Measurements from ENCODE around the gene SOCS2. TPM values are rescaled to one million over a fixed set of nuclear protein-coding genes. Genes with fewer than 3 reads are reported as not detected.

The SOCS2 gene
- total RNA-seq, 1 donor from 2014 or later = 19.5 TPM

GRCh38 chr12:93601591-93601990, 29.1 kb downstream of the SOCS2 start:
- no peaks in the 10 kb centered on the region for H3K9me3 Mint-ChIP-seq (ENCODE audit: unreplicated experiment)
- H3K4me3 Mint-ChIP-seq (ENCODE audit: unreplicated experiment) = no peak overlapping the region
- TF ChIP-seq CTCF (IDR thresholded peaks at IDR 0.05; ENCODE audit: unreplicated experiment) = no peak
- no peaks in the 10 kb centered on the region for H3K27me3 Mint-ChIP-seq (ENCODE audit: unreplicated experiment)
- no peaks in the 10 kb centered on the region for H3K36me3 Mint-ChIP-seq (ENCODE audit: low read depth, unreplicated experiment)
- H3K27ac Mint-ChIP-seq (ENCODE audit: unreplicated experiment) = no peak overlapping the region
- DNase-seq (ENCODE audit: low spot score) = no peak
- H3K4me1 Mint-ChIP-seq (ENCODE audit: unreplicated experiment) = no peaks in the 10 kb centered on the region

- Mint-ChIP-seq H3K4me1 (ENCODE audit: unreplicated experiment) (no peaks in the 10 kb centered on the region), H3K27ac (ENCODE audit: unreplicated experiment) (no peak overlapping the region), H3K27me3 (ENCODE audit: unreplicated experiment) (no peaks in the 10 kb centered on the region), H3K36me3 (ENCODE audit: low read depth, unreplicated experiment) (no peaks in the 10 kb centered on the region), H3K4me3 (ENCODE audit: unreplicated experiment) (no peak overlapping the region), H3K9me3 (ENCODE audit: unreplicated experiment) (no peaks in the 10 kb centered on the region)
- no peak for TF ChIP-seq CTCF (IDR thresholded peaks at IDR 0.05; ENCODE audit: unreplicated experiment)
- DNase-seq (ENCODE audit: low spot score) = no peak
Measured at GRCh38 chr12:93602897-93603668, 30.6 kb downstream of the SOCS2 start.

- H3K27me3 Mint-ChIP-seq (ENCODE audit: unreplicated experiment) = no peaks in the 10 kb centered on the region
- no peaks in the 10 kb centered on the region for H3K36me3 Mint-ChIP-seq (ENCODE audit: low read depth, unreplicated experiment)
- H3K4me3 Mint-ChIP-seq (ENCODE audit: unreplicated experiment) = no peak overlapping the region
- no peaks in the 10 kb centered on the region for H3K9me3 Mint-ChIP-seq (ENCODE audit: unreplicated experiment)
- no peak for DNase-seq (ENCODE audit: low spot score)
- no peak overlapping the region for H3K27ac Mint-ChIP-seq (ENCODE audit: unreplicated experiment)
- no peak for TF ChIP-seq CTCF (IDR thresholded peaks at IDR 0.05; ENCODE audit: unreplicated experiment)
- no peaks in the 10 kb centered on the region for H3K4me1 Mint-ChIP-seq (ENCODE audit: unreplicated experiment)
Measured at GRCh38 chr12:93603762-93604161, 31.3 kb downstream of the SOCS2 start.

DNA sequence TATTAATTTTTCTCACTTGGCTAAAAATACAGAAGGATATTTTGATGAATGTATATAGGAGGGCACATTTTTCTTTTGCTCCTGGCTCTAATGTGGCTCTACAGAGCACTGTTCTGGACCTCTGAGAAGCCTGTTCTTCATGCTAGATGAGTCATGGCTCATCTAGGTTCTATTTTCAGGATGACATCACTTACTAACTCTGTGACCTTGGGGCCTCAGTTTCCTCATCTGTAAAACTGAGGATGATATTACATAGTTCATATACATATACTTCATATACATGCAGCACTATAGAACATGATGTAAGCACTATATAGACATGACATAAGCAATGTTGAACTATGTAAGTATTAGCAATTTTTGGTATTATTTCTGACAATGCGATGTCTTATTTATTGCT, 35.8 kb downstream of the SOCS2 start:
- no peak overlapping the region for H3K4me3 Mint-ChIP-seq (ENCODE audit: unreplicated experiment)
- H3K36me3 Mint-ChIP-seq (ENCODE audit: low read depth, unreplicated experiment) = no peaks in the 10 kb centered on the region
- peaks cover 12% of the 10 kb centered on the region for H3K4me1 Mint-ChIP-seq (ENCODE audit: unreplicated experiment)
- TF ChIP-seq CTCF (IDR thresholded peaks at IDR 0.05; ENCODE audit: unreplicated experiment) = no peak
- H3K9me3 Mint-ChIP-seq (ENCODE audit: unreplicated experiment) = no peaks in the 10 kb centered on the region
- peaks cover 1% of the 10 kb centered on the region for H3K27me3 Mint-ChIP-seq (ENCODE audit: unreplicated experiment)
- no peak for DNase-seq (ENCODE audit: low spot score)
- H3K27ac Mint-ChIP-seq (ENCODE audit: unreplicated experiment) = no peak overlapping the region

Measured in endothelial cell (in vitro differentiated cells).